Caki2 (cell line): ENCODE data around the gene GH2. TPM values are rescaled to one million over a fixed set of nuclear protein-coding genes. Genes with fewer than 3 reads are reported as not detected.
A peak's percentile ranks its signal among the peaks of the same experiment; 100 is the strongest.
"Not testable (repeated sequence)": the region's sequence is repeated elsewhere in the genome, so short reads cannot be mapped to it uniquely, and the experiment has no call there.

Experiments used
- DNase-seq: peaks from one replicate; pipeline ENCODE4 v3.0.0-alpha.2; 2015; ENCODE audit warnings: low read depth
- in situ Hi-C: cut with HindIII; loops from 2 replicates; pipeline ENCODE4 v1.10.0; 2016; ENCODE audit warnings: low sequenced_read_pairs, low pct_unique_long_range_greater_than_20kb, mixed read lengths
- total RNA-seq: library from RNA; depleted of rRNA; stranded (reverse); fragments of >200 nt; shearing (Covaris generic); gene quantifications from 2 replicates; pipeline ENCODE4 v1.2.3, GENCODE V29; 2014; ENCODE audit warnings: low replicate concordance

The GH2 gene
- total RNA-seq, 1 experiment from 2014 or later = not detected

DNA sequence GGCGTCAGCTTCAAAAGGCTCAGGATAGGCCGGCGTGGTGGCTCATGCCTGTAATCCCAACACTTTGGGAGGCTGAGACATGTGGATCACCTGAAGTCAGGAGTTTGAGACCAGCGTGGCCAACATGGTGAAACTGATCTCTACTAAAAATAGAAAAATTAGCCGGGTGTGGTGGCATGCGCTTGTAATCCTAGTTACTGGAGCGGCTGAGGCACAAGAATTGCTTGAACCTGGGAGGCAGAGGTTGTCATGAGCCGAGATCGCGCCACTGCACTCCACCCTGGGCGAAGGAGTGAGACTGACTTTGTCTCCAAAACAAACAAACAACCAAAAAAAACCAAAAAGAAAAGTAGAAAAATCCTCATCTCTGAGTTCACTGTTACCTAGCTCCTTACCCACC, 3.4 kb upstream of the GH2 start:
- DNase-seq, in situ Hi-C loops: not testable (repeated sequence)

DNA sequence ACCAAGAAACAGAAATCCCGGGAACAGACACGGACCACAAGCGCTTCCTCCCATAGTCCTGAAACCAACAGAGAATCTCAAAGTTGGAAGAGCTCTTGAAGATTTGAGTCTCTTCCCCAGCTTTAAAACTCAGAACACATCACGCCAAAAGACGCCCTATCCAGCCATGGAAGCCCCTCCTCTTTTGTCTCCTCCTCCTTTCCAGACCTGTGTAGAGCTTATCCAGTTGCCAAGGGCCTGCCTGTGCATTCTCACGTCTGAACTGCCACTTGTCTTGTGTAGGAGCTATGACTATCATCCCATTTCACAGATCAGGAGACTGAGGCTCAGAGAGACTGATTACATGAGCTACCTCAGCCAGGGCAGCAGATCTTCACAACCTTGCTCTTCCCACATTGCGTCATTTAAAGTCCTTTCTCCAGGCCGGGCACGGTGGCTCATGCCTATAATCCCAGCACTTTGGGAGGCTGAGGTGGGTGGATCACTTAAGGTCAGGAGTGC, 932 bp upstream of the GH2 start:
- DNase-seq, in situ Hi-C loops: not testable (repeated sequence)

DNA sequence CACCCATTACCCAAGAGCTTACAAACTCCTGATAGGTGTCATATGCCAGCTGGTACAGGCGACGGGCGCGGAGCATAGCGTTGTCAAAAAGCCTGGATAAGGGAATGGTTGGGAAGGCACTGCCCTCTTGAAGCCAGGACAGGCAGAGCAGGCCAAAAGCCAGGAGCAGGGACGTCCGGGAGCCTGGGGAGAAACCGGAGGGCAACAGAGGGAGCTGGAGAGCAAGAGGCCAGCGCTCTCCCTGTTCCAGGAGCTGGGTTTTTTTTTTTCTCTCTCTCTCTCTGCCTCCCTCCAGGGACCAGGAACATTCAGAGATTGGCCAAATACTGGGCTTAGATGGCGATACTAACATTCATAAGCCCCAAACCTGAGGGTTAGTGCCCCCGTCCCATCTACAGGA, 407 bp downstream of the GH2 start:
- DNase-seq, in situ Hi-C loops: not testable (repeated sequence)

DNA sequence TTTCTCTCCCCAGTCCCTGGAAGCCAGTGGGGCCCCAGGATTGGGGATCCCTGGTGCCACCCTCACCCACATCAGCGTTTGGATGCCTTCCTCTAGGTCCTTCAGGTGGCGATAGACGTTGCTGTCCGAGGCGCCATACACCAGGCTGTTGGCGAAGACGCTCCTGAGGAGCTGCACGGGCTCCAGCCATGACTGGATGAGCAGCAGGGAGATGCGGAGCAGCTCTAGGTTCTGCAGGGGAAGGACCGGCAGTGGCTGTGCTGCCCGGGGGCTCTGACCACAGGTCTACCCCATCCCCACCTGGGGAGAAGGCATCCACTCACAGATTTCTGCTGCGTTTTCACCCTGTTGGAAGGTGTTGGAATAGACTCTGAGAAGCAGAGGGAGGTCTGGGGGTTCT, 1.0 kb downstream of the GH2 start:
- in situ Hi-C loops = no loop called here
- DNase-seq = no peak

DNA sequence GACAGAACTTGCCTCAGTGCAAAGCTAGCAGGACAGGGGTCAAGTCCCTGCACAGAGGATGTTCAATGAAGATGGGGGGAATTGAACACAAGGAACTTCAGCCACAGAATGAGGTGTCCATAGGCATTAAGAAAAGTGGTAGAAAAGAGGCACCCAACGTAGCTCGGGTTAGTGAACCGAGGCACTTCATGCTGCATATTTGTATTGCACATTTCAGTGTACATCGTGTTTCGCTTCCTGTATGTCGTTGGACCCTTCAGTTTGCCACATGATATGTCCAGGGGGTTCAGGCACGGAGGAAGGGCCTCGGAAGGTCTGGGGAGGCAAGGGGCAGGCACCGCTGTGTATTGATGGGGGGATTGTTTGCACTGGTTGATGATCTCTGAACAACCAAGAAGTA, 3.3 kb downstream of the GH2 start:
- in situ Hi-C loops, DNase-seq: not testable (repeated sequence)

DNA sequence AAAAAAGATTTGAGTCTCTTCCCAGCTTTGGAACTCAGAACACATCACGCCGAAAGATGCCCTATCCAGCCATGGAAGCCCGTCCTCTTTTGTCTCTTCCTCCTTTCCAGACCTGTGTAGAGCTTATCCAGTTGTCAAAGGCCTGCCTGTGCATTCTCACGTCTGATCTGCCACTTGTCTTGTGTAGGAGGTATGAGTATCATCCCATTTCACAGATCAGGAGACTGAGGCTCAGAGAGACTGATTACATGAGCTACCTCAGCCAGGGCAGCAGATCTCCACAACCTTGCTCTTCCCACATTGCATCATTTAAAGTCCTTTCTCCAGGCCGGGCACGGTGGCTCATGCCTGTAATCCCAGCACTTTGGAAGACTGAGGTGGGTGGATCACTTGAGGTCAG, 7.1 kb downstream of the GH2 start:
- in situ Hi-C loops, DNase-seq: not testable (repeated sequence)

DNA sequence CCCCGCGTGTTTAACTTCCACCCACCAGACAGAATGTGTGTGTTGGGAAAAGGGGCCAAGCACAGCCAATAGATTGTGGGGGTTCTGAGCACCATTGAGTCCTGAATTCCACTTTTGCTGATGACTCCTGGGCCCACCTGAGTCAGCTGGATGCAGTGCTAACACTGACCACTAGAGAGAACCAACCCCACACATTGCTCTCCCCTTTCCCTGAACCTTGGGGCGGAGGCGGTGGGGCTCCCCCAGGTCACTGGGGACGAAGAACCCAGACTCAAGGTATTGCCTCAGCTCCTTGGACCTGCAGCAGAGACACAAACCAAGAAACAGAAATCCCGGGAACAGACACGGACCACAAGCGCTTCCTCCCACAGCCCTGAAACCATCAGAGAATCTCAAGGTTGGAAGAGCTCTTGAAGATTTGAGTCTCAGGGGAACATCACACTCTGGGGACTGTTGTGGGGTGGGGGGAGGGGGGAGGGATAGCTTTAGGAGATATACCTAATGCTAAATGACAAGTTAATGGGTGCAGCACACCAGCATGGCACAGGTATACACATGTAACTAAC, 7.6 kb downstream of the GH2 start:
- in situ Hi-C loops, DNase-seq: not testable (repeated sequence)

DNA sequence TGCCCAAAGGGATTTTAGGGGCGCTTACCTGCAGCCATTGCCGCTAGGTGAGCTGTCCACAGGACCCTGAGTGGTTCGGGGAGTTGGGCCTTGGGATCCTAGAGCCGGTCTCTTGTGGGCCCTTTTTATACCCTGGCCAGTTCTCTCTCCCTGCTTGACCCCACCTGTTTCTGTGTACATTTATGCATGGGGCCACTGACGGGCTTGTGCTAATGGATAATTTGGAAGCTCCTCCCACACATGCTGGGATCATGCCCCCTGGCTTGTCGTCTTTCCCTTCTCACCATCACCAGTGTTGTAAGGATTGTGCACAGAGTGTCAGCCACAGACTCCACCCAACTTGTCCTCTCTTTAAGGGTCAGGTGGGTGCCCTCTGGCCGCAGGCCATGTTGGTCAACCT, 8.2 kb downstream of the GH2 start, which contains the start of gene CSH2:
CSH2 (minus strand) TSS at position 101 of the 400 bp plus-strand sequence; CDS start at position 38, 63 bp downstream.
- in situ Hi-C loops, DNase-seq: not testable (repeated sequence)

DNA sequence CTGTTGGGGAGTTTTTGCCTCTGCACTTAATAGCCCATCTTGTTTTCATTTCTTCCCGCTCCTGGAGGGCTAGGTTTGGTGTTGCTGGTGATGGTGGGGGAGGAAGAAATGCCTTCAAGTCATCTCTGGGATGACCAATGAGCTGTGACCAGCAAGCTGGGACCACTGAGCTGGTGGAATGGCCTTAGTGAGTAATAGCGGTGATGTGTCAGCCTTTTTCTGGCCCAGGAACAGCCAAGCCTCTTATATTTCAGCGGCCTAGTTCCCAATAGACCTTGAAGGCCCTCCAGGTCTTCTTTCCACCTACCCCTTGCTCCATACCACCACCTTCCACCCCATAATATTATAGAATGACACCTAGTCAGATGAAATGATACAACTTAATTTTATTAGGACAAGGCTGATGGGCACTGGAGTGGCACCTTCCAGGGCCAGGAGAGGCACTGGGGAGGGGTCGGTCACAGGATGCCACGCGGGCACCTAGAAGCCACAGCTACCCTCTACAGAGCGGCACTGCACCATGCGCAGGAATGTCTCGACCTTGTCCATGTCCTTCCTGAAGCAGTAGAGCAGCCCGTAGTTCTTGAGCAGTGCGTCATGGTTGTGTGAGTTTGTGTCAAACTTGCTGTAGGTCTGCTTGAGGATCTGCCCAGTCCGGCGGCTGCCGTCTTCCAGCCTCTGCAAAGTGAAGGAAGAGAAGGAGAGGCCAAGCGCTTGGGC, 9.9 kb downstream of the GH2 start:
- in situ Hi-C loops = not testable (repeated sequence)
- peak; percentile 8 for DNase-seq

DNA sequence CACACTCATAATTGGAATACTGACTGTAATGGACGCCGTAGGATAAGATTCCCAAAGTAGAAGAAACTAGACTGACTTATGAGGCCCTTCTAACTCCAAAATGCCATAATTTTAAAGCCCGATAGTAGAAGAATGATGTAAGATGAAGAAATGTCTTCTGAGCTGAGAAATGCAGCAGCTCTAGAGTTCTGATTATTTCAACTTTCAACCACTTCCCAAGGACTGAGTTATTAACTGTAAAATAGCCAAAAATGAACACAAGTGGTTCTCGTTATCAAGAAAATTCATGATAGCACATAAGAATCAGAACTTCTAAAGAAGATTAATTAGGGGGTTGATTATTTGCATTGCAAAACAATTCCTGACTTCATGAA, 11.5 kb downstream of the GH2 start:
- in situ Hi-C loops, DNase-seq: not testable (repeated sequence)

DNA sequence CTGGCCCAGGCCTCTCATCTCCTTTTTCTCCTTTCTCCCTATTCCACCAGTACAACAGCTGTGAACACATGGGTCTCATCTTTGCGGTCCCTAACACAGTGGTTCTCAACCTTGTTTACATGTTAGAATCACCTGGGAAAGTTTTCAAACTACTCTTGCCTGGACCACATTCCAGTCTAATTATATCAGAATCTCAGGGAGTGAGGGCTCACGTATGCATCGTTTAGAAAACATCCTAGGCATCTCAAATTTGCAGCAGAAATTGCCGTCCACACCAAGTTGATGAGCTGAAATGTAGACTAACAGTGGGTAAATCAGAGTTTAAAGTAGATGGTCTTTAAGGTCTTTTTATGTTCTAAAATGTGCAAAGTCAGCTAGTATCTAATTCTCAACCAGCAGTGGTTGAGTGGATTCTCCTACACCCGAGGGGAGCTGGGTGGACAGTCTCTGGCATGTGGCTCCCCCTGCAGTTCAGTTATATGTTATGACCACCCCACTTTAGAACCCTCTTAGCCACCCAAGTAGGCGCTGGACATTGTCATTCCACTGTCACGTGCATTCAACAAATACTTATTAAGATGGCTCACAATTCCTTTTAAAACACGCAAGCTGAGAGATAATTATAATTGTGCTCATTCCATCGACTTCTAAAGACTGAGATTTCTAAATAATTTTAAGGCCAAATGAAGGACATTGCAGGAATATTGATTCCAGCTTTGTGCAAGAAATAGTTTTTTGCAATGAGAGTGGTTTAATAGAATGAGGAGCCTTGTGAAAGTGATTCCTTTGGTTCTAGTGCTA, 12.1 kb downstream of the GH2 start:
- in situ Hi-C loops, DNase-seq: not testable (repeated sequence)

DNA sequence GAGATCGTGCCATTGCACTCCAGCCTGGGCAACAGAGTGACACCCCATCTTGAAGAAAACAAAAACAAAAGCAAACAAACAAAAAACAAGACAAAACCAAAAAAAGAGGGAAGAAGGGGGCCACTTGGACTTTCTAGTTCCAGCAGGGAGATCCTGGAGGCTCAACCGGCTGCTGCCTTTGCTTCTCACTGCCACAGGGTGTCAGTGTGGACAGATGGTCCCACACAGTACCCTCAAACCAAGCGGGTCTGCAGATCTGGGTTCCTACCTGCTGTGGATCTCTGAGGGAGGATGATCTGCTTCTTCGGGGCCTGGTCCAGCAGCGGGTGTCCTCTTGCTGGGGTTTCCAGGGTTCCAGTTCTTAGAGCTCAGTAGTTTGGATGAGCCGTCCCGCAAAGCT, 15.1 kb downstream of the GH2 start:
- DNase-seq, in situ Hi-C loops: not testable (repeated sequence)

DNA sequence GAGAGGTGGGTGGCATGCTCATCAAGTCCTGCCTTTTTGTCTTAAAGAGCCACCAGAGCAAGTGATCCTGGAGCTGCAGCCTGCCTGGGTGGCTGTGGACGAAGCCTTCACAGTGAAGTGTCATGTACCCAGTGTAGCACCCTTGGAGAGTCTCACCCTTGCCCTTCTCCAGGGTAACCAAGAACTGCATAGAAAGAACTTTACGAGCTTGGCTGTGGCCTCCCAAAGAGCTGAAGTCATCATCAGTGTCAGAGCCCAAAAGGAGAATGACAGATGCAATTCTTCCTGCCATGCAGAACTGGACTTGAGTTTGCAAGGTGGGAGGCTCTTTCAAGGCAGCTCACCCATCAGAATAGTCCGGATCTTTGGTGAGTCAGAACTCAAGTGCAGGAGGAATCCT, 22.5 kb downstream of the GH2 start:
- no peak for DNase-seq
- in situ Hi-C loops = no loop called here

DNA sequence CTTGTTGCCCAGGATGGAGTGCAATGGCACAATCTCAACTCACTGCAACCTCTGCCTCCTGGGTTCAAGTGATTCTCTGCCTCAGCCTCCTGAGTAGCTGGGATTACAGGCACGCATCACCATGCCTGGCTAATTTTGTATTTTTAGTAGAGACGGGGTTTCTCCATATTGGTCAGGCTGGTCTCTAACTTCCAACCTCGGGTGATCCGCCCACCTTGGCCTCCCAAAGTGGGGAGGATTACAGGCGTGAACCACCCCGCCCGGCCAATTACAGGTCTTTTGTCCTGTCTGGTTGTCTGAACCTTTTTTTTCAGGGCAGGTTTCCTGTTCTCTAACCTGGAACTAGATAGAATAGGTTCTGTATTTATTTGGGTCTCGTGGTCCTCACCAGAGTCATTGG, 25.3 kb downstream of the GH2 start:
- DNase-seq, in situ Hi-C loops: not testable (repeated sequence)

DNA sequence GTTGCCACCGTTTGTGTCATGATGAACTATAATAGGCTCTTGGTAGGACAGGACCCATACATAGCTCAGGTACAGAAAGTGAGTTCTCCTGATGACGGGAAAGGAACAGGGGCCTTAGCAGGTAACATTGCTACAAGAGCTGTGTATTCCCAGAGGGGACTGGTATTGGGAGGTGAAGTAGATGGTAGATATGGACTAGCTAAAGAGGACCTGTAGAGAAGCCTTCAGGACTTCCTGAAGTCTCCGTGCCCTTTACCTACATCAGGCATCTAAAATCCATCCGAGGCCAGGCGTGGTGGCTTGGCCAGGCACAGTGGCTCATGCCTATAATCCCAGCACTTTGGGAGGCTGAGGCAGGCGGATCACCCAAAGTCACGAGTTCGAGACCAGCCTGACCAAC, 26.6 kb downstream of the GH2 start:
- DNase-seq = no peak
- in situ Hi-C loops = no loop called here

DNA sequence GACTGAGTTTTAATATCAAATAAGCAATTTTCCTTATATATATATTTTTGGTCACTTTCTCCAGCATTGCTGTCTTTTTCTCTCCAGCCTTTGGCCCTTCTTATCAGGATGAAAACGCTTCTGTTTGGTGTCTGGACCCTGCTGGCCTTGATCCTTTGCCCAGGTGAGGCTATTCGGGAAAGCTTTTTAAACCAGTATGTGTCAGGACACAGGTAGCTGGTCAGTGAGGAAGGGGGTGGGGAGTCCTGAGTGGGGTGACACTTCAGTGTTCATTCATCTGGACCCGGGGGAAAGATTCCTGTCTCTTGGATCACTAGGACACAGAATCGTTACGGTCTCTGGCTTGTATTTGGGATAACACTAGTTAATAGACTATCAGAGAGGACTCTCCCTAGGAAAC, 27.0 kb downstream of the GH2 start:
- in situ Hi-C loops = no loop called here
- no peak for DNase-seq

DNA sequence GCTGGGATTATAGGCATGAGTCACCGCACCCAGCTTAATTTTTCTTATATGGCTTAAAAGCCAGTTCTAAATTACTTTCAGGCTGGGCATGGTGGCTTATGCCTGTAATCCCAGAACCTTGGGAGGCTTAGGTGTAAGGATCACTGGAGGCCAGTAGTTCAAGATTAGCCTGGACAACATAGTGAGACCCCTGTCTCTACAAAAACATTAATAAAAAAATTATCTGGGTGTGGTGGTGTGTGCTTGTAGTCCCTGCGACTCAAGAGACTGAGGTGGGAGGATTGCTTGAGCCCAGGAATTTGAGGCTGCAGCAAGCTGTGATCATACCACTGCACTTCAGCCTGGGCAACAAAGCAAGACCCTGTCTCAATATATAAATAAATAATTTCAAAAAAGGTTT, 28.5 kb downstream of the GH2 start:
- in situ Hi-C loops = no loop called here
- DNase-seq = no peak

DNA sequence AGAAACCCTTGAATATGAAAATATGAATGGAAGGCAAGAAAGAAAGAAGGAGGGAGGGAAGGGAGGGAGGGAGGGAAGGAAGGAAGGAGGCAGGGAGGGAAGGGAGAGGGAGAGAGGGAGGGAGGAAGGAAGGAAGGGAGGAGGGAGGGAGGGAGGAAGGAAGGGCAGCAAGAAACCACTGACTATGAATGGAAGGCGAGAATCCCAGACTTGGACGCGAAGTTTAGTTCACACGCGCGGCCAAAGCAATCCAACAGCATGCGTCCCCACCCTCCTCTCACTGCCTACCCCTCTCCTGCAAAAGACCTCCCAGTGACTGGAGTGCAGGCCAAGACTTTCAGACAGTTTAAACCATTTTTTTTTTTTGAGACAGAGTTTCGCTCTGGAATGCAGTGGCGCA, 31.3 kb downstream of the GH2 start:
- DNase-seq = no peak
- in situ Hi-C loops = no loop called here
